Measurements from ENCODE around the gene CEBPA.
"Not testable (repeated sequence)": the region's sequence is repeated elsewhere in the genome, so short reads cannot be mapped to it uniquely, and the experiment has no call there.

The CEBPA gene

DNA sequence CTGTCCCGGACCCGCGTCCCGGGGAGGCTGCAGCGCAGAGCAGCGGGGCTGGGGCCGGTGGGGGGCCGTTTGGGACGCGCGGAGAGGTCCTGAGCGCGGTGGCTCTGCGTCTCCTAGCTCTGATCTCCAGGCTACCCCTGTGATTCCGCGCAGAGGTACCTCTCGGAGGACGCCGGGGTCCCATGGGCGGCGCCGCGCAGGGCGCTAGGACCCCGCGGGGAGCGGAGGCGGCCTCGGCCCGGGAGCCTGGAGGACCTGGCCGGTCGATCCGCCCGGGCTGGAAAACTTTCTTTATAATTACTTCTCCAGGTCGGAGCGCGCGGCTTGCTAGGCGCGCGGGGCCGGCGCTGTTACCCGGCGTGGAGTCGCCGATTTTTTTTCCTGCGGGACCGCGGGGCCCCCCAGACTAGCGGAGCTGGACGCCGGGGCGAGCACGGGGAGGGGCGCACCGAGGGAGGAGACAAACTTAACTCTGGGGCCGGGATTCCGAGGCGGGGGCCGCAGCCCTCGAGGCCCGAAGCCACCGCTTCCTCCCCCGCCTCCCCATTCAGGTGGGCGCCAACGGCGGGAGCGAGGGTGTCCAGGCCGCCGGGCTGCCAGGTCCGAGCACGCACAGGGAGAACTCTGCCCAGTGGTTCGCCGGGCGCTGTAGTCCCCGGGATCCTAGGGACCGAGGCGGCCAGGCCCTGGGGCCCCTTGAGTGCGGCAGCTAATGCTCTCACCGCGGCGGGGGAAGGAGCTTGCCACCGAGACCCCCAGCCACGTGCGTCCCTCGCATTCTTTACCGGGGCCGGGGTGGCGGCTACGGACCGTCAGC lies 848 bp upstream of the CEBPA start:
- DNase-seq (ENCODE audit: insufficient read length, low spot score) (no peak), FAIRE-seq (no peak)

DNA sequence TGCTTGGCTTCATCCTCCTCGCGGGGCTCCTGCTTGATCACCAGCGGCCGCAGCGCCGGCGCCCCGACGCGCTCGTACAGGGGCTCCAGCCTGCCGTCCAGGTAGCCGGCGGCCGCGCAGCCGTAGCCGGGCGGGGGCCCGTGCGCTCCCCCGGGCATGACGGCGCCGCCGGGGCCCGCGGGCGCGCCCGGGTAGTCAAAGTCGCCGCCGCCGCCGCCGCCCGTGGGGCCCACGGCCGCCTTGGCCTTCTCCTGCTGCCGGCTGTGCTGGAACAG lies 497 bp downstream of the CEBPA start:
- no peak for FAIRE-seq

DNA sequence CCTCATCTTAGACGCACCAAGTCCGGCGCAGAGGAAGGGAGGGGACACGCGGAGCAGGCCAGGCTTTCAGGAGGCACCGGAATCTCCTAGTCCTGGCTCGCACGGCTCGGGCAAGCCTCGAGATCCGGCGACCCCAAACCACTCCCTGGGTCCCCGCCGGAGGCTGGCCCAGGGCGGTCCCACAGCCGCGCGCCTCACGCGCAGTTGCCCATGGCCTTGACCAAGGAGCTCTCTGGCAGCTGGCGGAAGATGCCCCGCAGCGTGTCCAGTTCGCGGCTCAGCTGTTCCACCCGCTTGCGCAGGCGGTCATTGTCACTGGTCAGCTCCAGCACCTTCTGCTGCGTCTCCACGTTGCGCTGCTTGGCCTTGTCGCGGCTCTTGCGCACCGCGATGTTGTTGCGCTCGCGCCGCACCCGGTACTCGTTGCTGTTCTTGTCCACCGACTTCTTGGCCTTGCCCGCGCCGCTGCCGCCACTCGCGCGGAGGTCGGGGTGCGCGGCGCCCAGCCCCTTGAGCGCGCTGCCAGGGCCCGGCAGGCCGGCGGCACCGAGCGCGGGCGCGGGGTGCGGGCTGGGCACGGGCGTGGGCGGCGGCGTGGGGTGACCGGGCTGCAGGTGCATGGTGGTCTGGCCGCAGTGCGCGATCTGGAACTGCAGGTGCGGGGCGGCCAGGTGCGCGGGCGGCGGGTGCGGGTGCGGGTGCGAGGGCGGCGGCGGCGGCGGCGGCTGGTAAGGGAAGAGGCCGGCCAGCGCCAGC lies 1.0 kb downstream of the CEBPA start:
- FAIRE-seq (no peak), DNase-seq (ENCODE audit: insufficient read length, low spot score) (no peak)

More for the DNA sequence above, 497 bp downstream of the CEBPA start:
- DNase-seq (ENCODE audit: insufficient read length, low spot score) = no peak

DNA sequence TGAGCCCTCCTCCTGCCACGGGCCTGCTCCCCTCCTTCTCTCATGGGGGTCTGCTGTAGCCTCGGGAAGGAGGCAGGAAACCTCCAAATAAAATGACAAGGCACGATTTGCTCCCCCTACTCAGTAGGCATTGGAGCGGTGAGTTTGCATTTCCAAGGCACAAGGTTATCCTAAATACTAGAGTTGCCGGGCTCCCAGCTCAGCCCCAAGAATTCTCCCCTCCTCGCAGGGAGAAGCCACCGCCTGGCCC lies 1.5 kb downstream of the CEBPA start:
- FAIRE-seq = no peak

DNA sequence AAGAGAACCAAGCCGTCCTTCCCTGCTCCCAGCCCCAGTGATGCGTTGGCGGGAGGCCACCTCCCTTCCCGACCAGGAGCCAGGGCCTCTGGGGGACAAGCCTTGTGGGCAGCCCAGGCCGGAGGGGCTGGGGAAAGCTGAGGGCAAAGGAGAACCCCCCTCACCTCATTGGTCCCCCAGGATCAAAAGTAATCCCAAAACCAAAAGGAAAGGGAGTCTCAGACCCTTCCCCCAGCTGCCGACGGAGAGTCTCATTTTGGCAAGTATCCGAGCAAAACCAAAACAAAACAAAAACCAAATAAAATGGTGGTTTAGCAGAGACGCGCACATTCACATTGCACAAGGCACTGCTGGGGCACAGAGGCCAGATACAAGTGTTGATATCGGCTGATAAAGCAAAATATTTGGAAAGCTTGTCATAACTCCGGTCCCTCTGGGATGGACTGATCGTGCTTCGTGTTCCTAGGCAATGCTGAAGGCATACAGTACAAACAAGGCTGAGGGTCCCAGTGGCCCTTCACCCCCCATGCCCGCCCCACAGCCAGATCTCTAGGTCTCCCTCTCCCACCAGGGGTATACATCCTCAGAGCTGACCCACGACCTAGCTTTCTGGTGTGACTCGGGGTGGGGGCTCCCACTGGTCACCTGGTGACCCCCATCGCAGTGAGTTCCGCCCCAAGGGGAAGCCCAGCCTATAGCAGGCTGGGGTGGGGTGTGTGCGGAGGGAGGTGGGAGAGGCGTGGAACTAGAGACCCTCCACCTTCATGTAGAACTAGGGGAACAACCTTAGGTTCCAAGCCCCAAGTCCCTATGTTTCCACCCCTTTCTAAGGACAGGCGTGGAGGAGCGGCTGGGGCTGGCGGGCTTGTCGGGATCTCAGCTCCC lies 2.1 kb downstream of the CEBPA start:
- no peak for FAIRE-seq
- no peak for DNase-seq (ENCODE audit: insufficient read length, low spot score)

More for the DNA sequence above, 1.5 kb downstream of the CEBPA start:
- no peak for DNase-seq (ENCODE audit: insufficient read length, low spot score)

DNA sequence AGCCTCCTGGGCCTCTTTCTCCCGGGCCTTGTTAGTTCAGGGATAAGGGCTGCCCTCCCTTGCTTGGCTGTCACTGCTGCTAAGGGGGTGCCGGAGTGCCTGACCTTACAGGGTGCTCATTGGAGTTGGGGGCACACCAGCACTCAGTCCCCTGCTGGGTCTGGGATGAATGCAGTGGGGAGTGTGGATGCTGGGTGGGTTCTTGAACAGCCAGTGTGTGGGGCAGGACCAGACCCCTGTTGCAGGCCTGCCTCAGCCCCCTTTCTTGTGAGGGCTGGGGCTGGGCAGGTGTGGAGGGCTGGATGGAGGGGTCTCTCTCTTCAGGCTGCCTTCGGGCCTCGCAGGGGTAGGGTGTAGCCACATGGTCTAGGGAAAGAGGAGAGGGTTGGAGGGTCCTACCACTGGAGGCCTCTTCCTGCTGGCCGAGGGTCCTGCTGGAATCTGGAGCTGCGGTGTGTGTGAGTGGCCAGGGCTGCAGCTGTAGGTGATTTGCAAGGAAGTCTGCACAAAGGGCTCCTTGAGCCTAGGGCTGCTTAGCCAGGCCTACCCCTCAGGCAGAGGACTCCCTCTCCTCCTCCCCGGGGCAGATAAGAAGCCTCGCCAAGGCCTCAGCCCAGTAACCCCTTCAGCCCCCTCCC lies 3.2 kb downstream of the CEBPA start:
- DNase-seq (ENCODE audit: insufficient read length, low spot score) = no peak
- no peak for FAIRE-seq

DNA sequence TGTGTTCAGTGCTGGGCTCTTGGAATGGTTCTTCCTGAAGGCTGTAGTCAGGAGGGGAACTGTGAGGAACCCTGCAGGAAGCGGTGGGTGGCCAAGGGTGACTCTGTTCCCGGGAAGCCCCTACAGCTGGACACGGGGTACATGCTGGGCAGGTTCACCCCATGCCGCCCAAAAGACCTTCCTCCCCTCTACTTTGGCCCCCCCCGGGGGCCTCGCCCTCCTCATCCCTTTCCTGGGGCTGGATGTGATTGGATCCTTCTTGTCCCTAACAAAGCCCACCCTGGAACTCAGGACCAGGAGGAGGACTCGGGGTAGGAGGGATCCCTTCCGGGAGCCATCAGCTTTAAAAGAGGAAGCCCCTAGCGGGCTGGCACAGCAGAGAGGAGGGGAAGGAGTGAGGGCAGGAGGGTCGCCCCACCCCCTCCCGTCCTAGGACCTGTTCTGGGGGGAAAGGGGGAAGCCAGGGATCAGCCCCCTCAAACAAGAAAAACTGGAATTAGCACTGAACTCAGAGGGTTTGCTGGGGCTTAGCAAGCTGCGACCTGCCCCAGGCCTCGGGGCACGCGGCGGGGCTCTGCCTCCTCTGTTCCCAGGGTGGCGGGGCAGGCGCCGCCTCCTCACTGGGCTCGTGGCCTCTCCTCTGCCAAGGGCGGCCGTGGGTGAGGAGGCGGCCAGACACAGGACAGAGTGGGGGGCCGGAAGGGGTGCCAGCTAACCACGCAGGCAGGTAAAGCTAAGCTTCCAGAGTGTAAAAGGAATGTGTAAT lies 4.0 kb downstream of the CEBPA start:
- FAIRE-seq = no peak
- no peak for DNase-seq (ENCODE audit: insufficient read length, low spot score)

DNA sequence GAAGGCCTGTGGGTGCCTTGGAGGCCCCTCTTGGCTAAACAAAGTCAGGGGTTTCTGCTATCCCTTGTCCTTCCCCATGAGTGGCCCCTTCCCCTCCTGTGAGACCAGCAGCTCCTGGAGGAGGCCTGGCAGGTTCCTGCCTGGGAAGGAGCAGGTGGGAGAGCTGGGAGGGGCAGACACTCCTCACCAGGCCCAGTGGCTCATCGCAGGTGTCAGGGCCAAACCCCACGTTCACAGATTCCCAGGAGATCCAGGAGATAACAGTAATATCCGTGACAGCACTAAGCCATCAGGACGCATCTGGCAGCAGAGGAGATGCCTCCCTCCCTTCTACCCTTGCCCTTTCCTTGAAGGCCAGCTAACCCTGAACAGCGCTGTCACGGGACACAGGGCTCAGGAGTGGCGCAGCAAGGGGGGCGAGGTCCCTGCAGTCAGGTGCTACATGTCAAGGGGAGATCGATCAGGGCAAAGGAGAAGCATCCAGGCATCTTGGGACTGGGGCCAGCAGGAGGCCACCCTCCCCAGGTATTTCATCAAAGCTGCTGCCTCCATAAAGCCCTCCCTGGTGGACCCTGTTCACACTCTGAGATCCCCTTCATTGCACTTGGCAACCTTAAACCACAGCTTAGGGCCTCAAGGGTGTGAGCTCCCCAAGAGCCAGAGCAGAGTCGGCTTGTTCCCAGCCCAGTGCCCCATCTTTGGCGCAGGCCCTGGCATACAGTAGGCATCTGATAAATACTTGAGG lies 4.8 kb downstream of the CEBPA start:
- FAIRE-seq (no peak), DNase-seq (ENCODE audit: insufficient read length, low spot score) (no peak)

DNA sequence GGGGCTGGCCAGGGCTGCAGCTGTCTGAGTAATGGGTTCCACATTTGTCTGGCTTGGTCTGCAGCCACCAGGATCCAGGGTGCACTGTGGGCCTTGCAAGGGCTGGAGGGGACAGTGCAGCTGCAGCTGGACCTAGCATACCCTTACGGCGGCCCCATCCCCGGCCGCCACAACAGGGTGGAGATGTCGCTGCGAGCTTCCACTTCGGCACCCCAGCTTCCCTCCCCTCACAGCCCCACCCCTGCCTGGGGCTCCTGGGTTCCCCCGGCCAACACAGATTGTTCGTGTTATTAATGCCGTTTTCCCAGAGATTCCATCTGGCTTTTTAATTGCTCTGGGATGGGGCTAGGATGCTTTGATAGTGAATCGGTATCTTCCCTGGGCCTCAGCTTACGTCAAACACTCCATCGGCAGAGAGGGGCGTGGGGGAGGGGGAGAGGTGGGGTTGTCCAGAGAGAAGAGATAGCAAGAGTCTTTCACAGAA lies 5.8 kb downstream of the CEBPA start:
- DNase-seq (ENCODE audit: insufficient read length, low spot score) (no peak), FAIRE-seq (no peak)

DNA sequence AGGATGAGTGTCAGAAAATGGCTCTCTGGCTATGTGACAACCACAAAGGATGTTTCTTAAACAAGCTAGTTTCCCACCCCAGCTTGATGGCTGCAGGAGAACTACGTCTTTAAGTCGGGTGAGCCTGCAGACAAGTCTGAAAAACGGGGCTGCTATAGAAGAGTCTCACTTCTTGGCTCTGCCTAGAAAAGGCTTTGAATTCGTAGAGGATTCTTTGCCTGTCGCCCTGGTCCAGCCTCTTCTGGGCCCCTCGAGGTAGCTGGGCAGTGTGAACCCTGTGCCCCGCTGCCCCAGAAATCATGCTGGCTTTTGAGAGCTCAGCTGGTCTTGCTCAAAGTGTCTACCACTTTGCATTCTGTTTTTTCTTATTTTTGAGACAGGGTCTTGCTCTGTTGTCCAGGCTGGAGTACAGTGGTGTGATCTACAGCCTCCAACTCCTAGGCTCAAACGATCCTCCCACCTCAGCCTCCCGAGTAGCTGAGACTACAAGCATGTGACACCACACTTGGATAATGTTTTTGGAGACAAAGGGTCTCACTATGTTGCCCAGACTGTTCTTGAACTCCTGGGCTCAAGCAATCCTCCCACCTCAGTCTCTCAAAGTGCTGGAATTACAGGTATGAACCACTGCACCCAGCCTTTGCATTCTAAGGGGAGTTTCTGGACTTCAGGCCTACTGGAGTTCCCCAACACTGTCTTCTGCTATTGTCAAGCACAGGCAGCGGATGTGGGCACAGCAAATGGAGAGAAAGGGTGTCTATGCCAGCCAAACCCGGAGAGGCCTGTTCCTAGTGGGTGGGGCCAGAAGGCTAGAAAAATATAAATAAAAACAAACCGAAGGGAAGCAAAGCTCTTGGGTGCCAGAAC lies 6.5 kb downstream of the CEBPA start:
- DNase-seq (ENCODE audit: insufficient read length, low spot score) = no peak
- FAIRE-seq = no peak

DNA sequence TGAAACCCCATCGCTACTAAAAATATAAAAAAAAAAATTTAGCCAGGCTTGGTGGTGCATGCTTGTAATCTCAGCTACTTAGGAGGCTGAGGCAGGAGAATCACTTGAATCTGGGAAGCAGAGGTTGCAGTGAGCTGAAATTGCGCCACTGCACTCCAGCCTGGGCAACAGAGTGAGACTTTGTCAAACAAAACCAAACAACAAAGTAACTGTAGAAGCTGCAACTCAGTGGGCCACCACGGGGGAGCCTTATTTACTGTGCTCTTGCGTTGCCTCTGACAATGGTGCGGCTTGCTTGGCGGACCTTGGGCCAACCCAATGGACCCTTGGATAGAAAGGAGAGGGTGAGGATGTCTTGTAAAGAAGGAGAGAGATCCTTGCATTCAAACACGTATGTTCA lies 7.3 kb downstream of the CEBPA start:
- FAIRE-seq; DNase-seq (ENCODE audit: insufficient read length, low spot score): not testable (repeated sequence)

DNA sequence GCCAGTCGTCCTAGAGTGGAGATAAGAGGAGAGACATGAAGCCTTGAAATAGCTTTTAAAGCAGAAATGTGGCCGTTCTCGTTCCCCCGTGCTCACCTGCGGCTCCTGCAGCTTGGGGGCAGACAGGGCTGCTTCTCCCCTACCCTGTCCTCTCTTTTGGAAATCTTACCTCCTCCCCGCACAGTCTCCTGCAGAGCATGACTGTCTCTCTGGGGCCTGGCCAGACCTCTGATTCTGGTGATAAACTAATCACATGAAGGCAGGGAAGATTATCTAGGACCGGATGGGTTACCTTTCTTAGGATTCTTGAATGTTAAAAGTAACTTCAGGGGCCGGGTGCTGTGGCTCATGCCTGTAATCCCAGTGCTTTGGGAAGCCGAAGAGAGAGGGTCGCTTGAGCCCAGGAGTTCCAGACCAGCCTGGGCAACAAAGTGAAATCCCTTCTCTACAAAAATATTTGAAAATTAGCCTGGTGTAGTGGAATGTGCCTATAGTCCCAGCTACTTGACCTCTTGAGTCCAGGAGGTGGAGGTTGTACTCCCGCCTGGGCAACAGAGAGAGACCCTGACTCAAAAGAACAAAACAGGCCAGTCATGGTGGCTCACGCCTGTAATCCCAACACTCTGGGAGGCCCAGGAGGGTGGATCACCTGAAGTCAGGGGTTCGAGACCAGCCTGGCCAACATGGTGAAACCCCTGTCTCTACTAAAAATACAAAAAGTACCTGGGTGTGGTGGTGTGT lies 8.1 kb downstream of the CEBPA start:
- FAIRE-seq (no peak), DNase-seq (ENCODE audit: insufficient read length, low spot score) (no peak)

DNA sequence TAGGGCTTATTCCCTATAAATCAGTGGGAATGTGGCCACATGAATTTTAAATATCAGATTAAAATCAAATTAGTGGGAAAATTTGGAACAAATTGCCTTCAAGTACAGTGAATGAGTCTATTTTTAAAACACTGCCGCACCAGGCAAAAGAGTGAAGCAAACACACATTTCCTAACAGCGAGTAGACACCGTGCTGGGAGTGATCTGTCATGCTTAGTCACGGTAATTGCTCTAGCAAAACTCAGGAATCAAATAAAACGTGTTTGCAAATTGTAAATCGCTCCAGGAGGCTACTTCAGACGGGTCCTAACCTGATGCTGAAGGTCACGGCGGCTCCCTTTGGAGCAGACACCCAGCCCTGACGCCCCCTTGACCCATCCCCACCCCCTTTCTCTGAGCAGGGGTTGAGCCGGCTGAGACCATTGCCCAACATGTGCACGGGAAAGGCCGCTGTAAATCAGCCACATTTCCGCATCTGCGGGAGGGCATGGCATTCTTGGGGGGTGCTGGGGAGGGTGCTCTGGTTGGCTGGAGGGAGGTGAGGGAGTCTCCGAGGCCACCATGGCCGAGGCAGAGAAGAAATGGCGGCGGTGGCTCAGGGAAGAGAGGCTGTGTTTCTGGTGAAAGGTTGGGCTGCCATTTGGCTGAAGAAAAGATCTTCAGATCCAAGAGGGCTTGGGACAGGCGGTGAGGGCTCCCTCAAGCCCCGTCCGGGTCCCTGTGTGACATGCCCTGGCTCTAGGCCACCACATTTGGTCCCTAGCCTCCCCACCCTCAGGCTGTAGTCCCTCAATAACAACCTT lies 8.9 kb downstream of the CEBPA start:
- FAIRE-seq (no peak), DNase-seq (ENCODE audit: insufficient read length, low spot score) (no peak)

DNA sequence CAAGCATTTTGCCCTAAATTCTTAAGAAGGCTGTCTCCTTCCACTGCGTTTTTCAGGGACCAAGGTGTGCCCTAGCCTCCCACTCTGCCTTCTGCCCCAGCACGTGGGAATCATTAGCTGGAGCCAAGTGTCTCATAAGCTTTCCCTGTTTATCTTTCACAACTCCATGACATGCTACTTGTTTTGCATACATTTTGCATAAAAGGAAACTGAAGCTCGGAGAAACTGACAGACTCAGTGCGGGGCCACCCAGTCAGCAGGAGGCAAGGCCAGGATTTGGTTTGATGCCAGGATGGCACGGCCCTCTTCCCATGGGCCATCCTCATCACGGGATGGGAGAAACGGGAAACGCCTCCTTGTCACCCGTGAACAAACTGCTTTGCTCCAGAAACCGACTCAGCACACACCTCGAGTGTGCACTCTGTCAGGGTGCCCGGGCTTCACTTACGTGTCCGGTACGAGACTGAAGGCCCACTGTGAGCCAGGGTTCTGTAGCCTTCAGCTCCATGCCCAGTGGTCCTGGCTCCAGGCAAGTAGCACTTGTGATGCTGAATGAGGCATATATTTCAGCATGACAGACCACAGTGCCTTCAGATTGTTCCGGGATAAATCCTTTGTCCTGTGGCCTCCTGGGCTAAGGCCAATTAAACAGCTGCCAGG lies 9.6 kb downstream of the CEBPA start:
- DNase-seq (ENCODE audit: insufficient read length, low spot score) = no peak
- FAIRE-seq = no peak

DNA sequence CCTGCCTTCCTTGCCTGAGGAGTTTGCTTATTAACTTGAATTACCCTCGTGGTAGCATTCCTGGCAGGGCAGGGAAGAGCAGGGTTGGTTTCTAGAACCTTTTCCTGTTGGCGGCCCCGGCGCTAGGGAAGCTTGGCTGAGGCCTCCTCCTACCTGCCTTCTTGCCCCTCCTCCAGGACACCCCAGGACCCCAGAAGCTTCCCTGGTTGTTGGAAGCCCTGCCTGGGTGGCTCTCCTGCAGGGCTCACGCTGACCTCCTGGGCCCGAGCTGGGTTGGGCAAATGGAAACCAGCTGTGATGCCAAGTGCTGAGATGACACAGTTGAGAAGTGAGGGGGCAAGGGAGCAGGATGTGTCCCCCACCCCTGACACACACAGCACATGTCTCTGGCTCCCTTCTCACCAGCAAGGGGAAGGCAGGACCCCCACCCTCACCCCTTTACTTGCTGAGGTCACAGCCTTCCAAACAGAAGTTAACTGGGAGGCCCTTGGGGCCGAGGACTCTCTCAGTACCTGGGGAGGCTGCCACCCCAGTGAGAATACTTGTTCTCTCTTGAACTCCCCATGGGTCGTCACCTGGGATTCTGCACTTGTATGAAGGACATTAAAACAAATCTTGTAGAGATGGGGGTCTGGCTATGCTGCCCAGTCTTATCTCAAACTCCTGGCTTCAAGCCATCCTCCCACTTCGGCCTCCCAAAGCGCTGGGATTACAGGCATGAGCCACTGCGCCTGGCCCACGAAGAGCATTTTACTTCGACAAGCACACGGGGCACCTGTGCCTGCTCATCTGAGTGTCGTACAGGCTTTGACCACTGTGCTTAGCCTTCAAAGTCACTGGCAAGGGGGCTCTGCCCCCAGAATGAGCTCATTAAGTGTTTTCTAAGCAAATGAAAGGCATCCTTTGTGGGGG lies 10.5 kb downstream of the CEBPA start:
- FAIRE-seq (no peak), DNase-seq (ENCODE audit: insufficient read length, low spot score) (no peak)

Data from GM19239 (cell line).